Smooth muscle cell (in vitro differentiated cells): ENCODE data around the gene ZBTB20. TPM values are rescaled to one million over a fixed set of nuclear protein-coding genes. Genes with fewer than 3 reads are reported as not detected.

ENCODE experiments used
- DNase-seq: peaks from one replicate; lab custom pipeline; 2025; ENCODE audit not compliant: unreplicated experiment; lab: John Stamatoyannopoulos, UW
- H2AFZ ChIP-seq: fragments of 200-600 bp; sonication (generic); 2 replicates; pipeline ENCODE4 v1.6.0; 2016; ENCODE audit warnings: antibody characterized with exemption, low read depth, mild to moderate bottlenecking
- H3F3A ChIP-seq: fragments of 200-600 bp; sonication (generic); 2 replicates; pipeline ENCODE4 v1.6.0; 2017; ENCODE audit warnings: antibody characterized with exemption, low read depth
- H3K27ac ChIP-seq: fragments of 200-600 bp; sonication (generic); 2 replicates; pipeline ENCODE4 v1.5.1; 2016; ENCODE audit warnings: low read depth, mild to moderate bottlenecking
- H3K27me3 ChIP-seq: fragments of 200-600 bp; sonication (generic); 2 replicates; pipeline ENCODE4 v1.6.1; 2016; ENCODE audit warnings: low read depth, mild to moderate bottlenecking
- H3K36me3 ChIP-seq: fragments of 200-600 bp; sonication (generic); 2 replicates; pipeline ENCODE4 v1.5.1; 2016; ENCODE audit warnings: low read depth
- H3K4me1 ChIP-seq: fragments of 200-600 bp; sonication (generic); 2 replicates; pipeline ENCODE4 v1.5.1; 2016; ENCODE audit warnings: low read depth
- H3K4me2 ChIP-seq: fragments of 200-600 bp; sonication (generic); 2 replicates; pipeline ENCODE4 v1.6.0; 2016; ENCODE audit warnings: mild to moderate bottlenecking
- H3K4me3 ChIP-seq: fragments of 200-600 bp; sonication (generic); 2 replicates; pipeline ENCODE4 v1.5.1; 2016; ENCODE audit warnings: mild to moderate bottlenecking
- H3K79me2 ChIP-seq: fragments of 200-600 bp; sonication (generic); 2 replicates; pipeline ENCODE4 v1.6.0; 2016; ENCODE audit warnings: low read depth, mild to moderate bottlenecking
- H3K9ac ChIP-seq: fragments of 200-600 bp; sonication (generic); 2 replicates; pipeline ENCODE4 v1.6.0; 2016; ENCODE audit warnings: low read depth
- H3K9me3 ChIP-seq: fragments of 200-600 bp; sonication (generic); replicated peaks from 2 replicates; pipeline ENCODE4 v1.5.1; 2016; ENCODE audit warnings: low read depth
- H4K20me1 ChIP-seq: fragments of 200-600 bp; sonication (generic); 2 replicates; pipeline ENCODE4 v1.6.0; 2016; ENCODE audit warnings: low read depth
- WGBS: methylation state at CpG from one replicate; pipeline ENCODE4 v1.1.7; 2016; ENCODE audit warnings: low lambda C conversion rate; 5-methylcytosine and 5-hydroxymethylcytosine counted together
- polyA plus RNA-seq: library from polyadenylated mRNA; unstranded; fragments of >200 nt; fragmentation: Nextera tagmentation; extraction: Ambion mirVana; gene quantifications from 2 replicates; pipeline ENCODE4 v1.2.1, GENCODE V29; 2016
- total RNA-seq: library from RNA; depleted of rRNA; stranded (reverse); fragments of >200 nt; gene quantifications from 2 replicates; pipeline ENCODE4 v1.2.3, GENCODE V29; 2014
- TF ChIP-seq, protein P1 (sequence below): fragments of 200-600 bp; sonication (generic); IDR thresholded peaks from 2 replicates; pipeline ENCODE4 v1.5.1; 2017; ENCODE audit warnings: borderline replicate concordance, mild to moderate bottlenecking, antibody characterized with exemption; ENCODE audit not compliant: insufficient read depth, poor library complexity, severe bottlenecking

ZBTB20 gene
- total and polyA plus RNA-seq, 2 experiments from 2014 or later, result 4.9 to 6.8 TPM

DNA sequence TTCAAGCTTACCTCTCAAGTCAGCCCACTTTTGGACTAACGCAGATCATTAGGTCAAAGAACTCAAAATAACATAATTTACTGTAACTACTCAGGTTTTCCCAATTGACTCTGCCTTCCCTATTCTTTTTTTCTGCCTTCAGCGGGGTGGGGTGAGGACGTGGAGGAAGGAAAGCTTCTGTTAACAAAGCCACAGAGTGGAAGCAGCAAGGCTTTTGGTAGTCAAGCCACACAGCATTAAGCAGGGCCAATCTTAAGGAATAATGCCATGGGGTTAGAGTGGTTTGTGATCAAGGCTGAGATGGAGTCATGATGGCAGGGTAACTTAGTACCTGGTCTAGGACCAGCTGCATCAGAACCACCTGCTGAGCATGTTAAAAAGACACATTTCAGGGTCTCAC lies 575.7 kb downstream of the ZBTB20 start:
- no peak overlapping the region for H3K27ac ChIP-seq
- no peaks in the 10 kb centered on the region for H4K20me1 ChIP-seq
- DNase-seq, result no peak
- no peak overlapping the region for H3K9ac ChIP-seq
- no peak overlapping the region for H3K4me2 ChIP-seq
- no peak overlapping the region for H2AFZ ChIP-seq
- WGBS, result 66% methylated on average over 3 of the region's 3 CpGs
- H3K4me3 ChIP-seq, result no peak overlapping the region
- H3F3A ChIP-seq, result no peaks in the 10 kb centered on the region
- TF ChIP-seq, protein P1, sequence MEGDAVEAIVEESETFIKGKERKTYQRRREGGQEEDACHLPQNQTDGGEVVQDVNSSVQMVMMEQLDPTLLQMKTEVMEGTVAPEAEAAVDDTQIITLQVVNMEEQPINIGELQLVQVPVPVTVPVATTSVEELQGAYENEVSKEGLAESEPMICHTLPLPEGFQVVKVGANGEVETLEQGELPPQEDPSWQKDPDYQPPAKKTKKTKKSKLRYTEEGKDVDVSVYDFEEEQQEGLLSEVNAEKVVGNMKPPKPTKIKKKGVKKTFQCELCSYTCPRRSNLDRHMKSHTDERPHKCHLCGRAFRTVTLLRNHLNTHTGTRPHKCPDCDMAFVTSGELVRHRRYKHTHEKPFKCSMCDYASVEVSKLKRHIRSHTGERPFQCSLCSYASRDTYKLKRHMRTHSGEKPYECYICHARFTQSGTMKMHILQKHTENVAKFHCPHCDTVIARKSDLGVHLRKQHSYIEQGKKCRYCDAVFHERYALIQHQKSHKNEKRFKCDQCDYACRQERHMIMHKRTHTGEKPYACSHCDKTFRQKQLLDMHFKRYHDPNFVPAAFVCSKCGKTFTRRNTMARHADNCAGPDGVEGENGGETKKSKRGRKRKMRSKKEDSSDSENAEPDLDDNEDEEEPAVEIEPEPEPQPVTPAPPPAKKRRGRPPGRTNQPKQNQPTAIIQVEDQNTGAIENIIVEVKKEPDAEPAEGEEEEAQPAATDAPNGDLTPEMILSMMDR, result no peak
- no peaks in the 10 kb centered on the region for H3K9me3 ChIP-seq
- no peaks in the 10 kb centered on the region for H3K27me3 ChIP-seq
- no peaks in the 10 kb centered on the region for H3K79me2 ChIP-seq
- H3K4me1 ChIP-seq, result no peaks in the 10 kb centered on the region
- no peaks in the 10 kb centered on the region for H3K36me3 ChIP-seq

DNA sequence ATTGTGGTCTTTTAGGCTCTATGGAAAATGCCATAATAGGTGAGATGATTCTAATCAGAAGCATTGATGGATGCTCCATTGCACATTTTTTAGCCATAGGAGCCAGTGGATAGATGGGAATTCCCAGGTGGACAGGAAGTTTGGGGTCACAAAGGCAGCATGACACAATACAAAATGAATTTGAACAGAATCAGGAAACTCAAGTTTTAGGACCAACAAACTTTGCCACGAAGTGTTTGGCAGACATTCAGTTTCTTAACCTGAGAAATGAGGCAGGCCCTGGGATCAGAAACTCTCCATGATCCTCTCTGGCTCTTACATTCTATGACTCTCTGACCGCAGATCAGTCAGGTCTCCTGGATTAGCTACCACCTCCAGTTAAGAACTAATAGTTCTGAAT lies 577.9 kb downstream of the ZBTB20 start:
- Histone ChIP-seq H3K9ac (no peak overlapping the region), H3K4me3 (no peak overlapping the region), H4K20me1 (no peaks in the 10 kb centered on the region), H3K4me2 (no peak overlapping the region), H3K79me2 (no peaks in the 10 kb centered on the region), H3K36me3 (no peaks in the 10 kb centered on the region), H3K4me1 (peaks cover 6% of the 10 kb centered on the region), H3K9me3 (no peaks in the 10 kb centered on the region), H3F3A (no peaks in the 10 kb centered on the region), H3K27ac (no peak overlapping the region), H3K27me3 (no peaks in the 10 kb centered on the region), H2AFZ (no peak overlapping the region)
- DNase-seq, result no peak
- TF ChIP-seq, protein P1, result no peak
- WGBS, result 92% methylated on average over 2 of the region's 2 CpGs

DNA sequence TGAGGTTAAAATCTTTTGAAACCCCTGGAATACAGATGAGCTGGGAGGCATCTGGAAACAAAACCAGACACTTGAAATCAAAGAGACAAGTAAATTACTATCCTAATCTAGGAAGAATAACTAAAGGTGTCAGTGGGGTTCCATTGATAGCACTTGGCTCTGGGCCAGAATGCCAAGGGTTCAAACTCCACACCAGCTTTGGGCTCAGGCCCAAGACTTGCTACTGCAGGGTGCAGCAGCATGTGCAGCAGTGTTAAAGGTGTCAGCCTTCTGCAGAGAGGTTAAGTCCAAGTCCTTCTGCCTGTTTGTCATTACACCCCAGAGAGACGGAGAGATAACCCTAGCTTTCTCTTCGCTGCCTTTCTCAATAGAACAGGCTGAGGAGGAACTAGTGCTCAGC lies 579.3 kb downstream of the ZBTB20 start:
- Histone ChIP-seq H3K36me3 (no peaks in the 10 kb centered on the region), H3K27me3 (no peaks in the 10 kb centered on the region), H3K4me1 (peaks cover 6% of the 10 kb centered on the region), H3K4me2 (no peak overlapping the region), H3K79me2 (no peaks in the 10 kb centered on the region), H3K9me3 (no peaks in the 10 kb centered on the region), H4K20me1 (no peaks in the 10 kb centered on the region), H3K27ac (no peak overlapping the region), H3K4me3 (no peak overlapping the region), H3K9ac (no peak overlapping the region), H3F3A (no peaks in the 10 kb centered on the region), H2AFZ (no peak overlapping the region)
- no peak for DNase-seq
- WGBS, result 89% methylated on average over 2 of the region's 2 CpGs
- TF ChIP-seq, protein P1, result no peak

DNA sequence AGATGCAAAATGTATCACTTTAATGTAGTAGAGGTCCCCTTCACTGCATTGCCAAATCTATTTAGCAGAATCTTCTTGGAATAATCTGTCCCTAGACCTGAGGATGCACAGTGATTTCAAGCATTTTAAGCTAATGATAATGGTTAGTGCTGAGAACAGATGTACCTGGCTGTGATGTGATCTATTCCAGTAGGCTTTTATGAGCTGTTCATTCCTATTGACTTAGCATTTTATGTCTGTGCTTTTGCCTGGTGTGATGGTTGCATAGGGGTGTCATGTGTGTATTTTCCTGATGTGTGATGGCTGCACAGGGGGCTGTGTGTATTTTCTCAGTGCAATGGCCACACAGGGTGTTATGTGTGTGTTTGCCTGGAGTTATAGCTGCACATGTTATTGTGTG lies 580.3 kb downstream of the ZBTB20 start:
- H3K9ac ChIP-seq, result no peak overlapping the region
- no peak overlapping the region for H2AFZ ChIP-seq
- no peaks in the 10 kb centered on the region for H3K36me3 ChIP-seq
- no peak overlapping the region for H3K4me2 ChIP-seq
- H3K79me2 ChIP-seq, result no peaks in the 10 kb centered on the region
- no peaks in the 10 kb centered on the region for H4K20me1 ChIP-seq
- no peaks in the 10 kb centered on the region for H3K9me3 ChIP-seq
- no peaks in the 10 kb centered on the region for H3K27me3 ChIP-seq
- peaks cover 6% of the 10 kb centered on the region for H3K4me1 ChIP-seq
- H3F3A ChIP-seq, result no peaks in the 10 kb centered on the region
- no peak for DNase-seq
- no peak overlapping the region for H3K4me3 ChIP-seq
- TF ChIP-seq, protein P1, result no peak
- no peak overlapping the region for H3K27ac ChIP-seq
